ENCODE measurements around the gene ANKRD13D.

Gene ANKRD13D

GRCh38 chr11:67287355-67288197, 1.5 kb upstream of the ANKRD13D start:
- DNase-seq = no peak

GRCh38 chr11:67288198-67288451, 978 bp upstream of the ANKRD13D start:
- DNase-seq = no peak

GRCh38 chr11:67288452-67289225, 464 bp upstream of the ANKRD13D start:
- DNase-seq = peak; percentile 77 to 79

GRCh38 chr11:67289651-67290479, 762 bp downstream of the ANKRD13D start:
- DNase-seq = no peak

- no peak for DNase-seq
These were observed 1.7 kb downstream of the ANKRD13D start for GRCh38 chr11:67290801-67291200.

- DNase-seq = no peak
These were observed 2.6 kb downstream of the ANKRD13D start for GRCh38 chr11:67291481-67292381.

- no peak for DNase-seq
These were observed 3.6 kb downstream of the ANKRD13D start for GRCh38 chr11:67292671-67293070.

GRCh38 chr11:67293090-67293489, 4.0 kb downstream of the ANKRD13D start:
- peak in 1 of 2 experiments; percentile 54 for DNase-seq

GRCh38 chr11:67295846-67296245, 6.7 kb downstream of the ANKRD13D start:
- DNase-seq = no peak

- DNase-seq = no peak
These were observed 9.7 kb downstream of the ANKRD13D start for GRCh38 chr11:67298786-67299185.

- DNase-seq = no peak
These were observed 10.5 kb downstream of the ANKRD13D start for GRCh38 chr11:67299471-67300191.

GRCh38 chr11:67300256-67300755, 11.2 kb downstream of the ANKRD13D start:
- DNase-seq = no peak

GRCh38 chr11:67300756-67301312, 11.7 kb downstream of the ANKRD13D start:
- no peak for DNase-seq

- no peak for DNase-seq
These were observed 12.3 kb downstream of the ANKRD13D start for GRCh38 chr11:67301313-67301921.

GRCh38 chr11:67301951-67302516, 12.9 kb downstream of the ANKRD13D start:
- peak; percentile 20 to 27 for DNase-seq

- DNase-seq = peak; percentile 13 to 23
These were observed 13.5 kb downstream of the ANKRD13D start for GRCh38 chr11:67302571-67303131.

GRCh38 chr11:67303132-67303834, 14.2 kb downstream of the ANKRD13D start, which contains the start of gene SSH3:
TSS of gene SSH3 (plus strand) at chr11:67303530. CDS start at chr11:67303626, 96 bp downstream.
- peak; percentile 29 to 35 for DNase-seq

- no peak for DNase-seq
These were observed 14.8 kb downstream of the ANKRD13D start for GRCh38 chr11:67303835-67304411.

Measured in NCI-H2081 (cell line).